ENCODE data around the gene ZNF576. TPM values are rescaled to one million over a fixed set of nuclear protein-coding genes. Genes with fewer than 3 reads are reported as not detected.

The ZNF576 gene, protein sequence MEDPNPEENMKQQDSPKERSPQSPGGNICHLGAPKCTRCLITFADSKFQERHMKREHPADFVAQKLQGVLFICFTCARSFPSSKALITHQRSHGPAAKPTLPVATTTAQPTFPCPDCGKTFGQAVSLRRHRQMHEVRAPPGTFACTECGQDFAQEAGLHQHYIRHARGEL
- total RNA-seq, result 7.2 and 7.3 TPM in 2 replicates

GRCh38 chr19:43595999-43596841 lies at the start of gene ZNF576, which contains the start of gene IRGQ:
TSS of gene ZNF576 (plus strand) at chr19:43596595. CDS start at chr19:43597109, 514 bp downstream.
TSS of gene IRGQ (minus strand) at chr19:43596134. CDS start at chr19:43595338, 796 bp downstream.

GRCh38 chr19:43575156-43575950 lies 21.0 kb upstream of the ZNF576 start, which contains the start of the genes PINLYP and XRCC1:
TSS of gene PINLYP (plus strand) at chr19:43575801. CDS start at chr19:43577192, 1,391 bp downstream.
TSS of gene XRCC1 (minus strand) at chr19:43575527. CDS start at chr19:43575458, 69 bp downstream.

GRCh38 chr19:43611788-43612187 lies 15.4 kb downstream of the ZNF576 start, which contains the start of gene SRRM5:
TSS of gene SRRM5 (plus strand) at chr19:43612088. CDS start at chr19:43612122, 34 bp downstream.

DNA sequence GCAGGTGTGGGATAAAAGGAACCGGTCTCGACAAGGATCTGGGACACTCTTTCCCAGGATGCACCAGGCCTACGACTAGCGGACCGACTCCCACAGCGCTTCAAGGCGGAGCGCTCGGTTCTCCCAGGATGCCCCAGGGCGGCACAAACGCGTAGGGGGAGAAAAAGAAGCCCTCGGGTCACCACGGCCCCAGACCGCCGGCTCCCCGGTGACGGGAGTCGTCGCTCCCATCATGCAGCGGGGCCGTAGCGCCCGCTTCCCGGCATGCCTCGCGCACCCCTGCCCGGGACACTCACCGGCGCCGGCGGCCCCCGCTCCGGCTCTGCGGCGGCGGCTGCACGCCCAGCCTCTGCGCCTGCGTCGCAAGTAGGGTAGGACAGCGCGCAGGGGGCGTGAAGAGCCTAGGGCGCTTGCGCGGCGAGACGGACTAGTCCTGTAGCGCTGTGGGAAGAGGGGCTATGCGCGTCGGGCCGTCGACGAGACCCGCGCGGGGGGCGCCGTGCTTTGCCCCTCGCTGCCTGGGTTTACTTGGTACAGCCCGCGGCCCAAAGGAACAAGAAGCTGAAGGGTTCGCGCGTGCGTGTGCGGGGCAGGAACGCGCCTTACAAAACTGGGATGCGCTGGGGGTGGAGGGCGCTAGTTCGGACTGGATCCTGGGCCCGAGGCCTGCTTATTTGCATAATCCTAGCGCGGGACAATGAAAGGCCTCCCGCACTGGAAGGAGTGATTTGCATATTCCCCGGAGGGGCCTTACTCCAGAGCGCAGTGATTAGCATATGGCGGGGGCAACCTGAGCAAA lies 23.1 kb downstream of the ZNF576 start, which contains the start of gene ZNF428:
Gene ZNF428 (minus strand): TSS at position 368 of the 799 bp plus-strand sequence. CDS start 5,325 bp downstream, outside the sequence.

DNA sequence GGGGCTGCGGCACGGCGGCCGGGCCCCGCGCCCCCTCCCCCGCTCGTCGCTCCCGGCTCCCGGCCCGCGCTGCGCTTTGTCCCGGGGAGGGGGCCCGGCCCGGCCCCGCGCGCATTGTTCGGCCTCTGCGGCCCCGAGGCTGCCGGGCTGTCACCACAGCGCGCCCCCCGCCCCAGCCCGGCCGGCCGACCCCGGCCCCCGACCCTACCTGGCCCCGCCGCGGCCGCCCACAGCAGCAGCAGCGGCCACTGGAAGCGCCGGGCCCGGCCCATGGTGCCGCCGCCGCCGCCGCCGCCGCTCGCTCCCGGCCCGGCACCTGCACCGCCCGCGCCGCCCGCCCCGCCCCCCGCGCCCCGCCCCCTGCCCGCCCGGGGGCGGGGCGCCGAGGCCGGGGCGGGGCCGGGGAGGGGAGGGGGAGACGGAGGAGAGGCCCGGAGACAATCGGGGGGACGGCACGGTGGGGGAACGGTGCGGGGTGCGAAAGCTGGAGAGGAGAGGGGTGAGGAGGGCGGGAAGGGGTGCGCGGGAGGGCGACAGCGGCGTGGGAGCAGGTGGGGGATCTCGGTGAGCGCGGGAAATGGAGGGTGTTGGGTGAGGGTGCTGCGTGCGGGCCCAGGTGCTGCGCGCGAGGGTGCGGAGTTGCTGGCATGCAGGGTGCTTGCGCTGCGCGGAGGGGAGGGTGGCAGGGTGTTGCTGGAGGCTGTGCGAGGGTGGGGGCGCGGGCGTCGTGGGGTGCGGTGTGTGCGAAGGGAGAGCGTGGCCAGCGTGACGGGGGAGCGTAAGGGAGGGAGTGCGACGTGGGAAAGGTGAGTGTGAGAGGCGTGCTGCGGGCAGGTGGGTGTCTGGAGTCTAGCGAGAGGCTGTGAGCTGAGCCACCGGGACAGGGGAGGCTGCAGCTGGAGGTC lies 43.4 kb downstream of the ZNF576 start, which contains the start of gene CADM4:
Gene CADM4 (minus strand): TSS at position 332 of the 905 bp plus-strand sequence. CDS start 60 bp downstream, at position 272.

Other genes with a start within 250 kb of the ZNF576 start
- under 0.01 and 0.09 TPM in 2 replicates for gene CD177, start 242.9 kb upstream of the ZNF576 start, total RNA-seq
- gene TEX101, start 181.7 kb upstream of the ZNF576 start, total RNA-seq, result not detected in 2 replicates
- 0.17 and 1.1 TPM in 2 replicates for gene LYPD3, start 131.0 kb upstream of the ZNF576 start, total RNA-seq
- 48.6 and 55.4 TPM in 2 replicates for gene PHLDB3, start 91.8 kb upstream of the ZNF576 start, total RNA-seq
- gene ETHE1, start 69.4 kb upstream of the ZNF576 start, total RNA-seq, result 86.1 and 119 TPM in 2 replicates
- 0.09 and 0.11 TPM in 2 replicates for gene ZNF575, start 63.4 kb upstream of the ZNF576 start, total RNA-seq
- 13.2 and 14.4 TPM in 2 replicates for gene XRCC1, start 21.1 kb upstream of the ZNF576 start, total RNA-seq
- 2.2 and 5.9 TPM in 2 replicates for gene PINLYP, start 20.8 kb upstream of the ZNF576 start, total RNA-seq
- 24.1 and 26.8 TPM in 2 replicates for gene IRGQ, start 461 bp upstream of the ZNF576 start, total RNA-seq
- gene SRRM5, start 15.5 kb downstream of the ZNF576 start, total RNA-seq, result under 0.01 TPM in 1 of 2 replicates, not detected in the other
- 63.6 and 69.0 TPM in 2 replicates for gene ZNF428, start 23.0 kb downstream of the ZNF576 start, total RNA-seq
- gene CADM4, start 43.3 kb downstream of the ZNF576 start, total RNA-seq, result 9.4 and 11.1 TPM in 2 replicates
- gene PLAUR, start 73.6 kb downstream of the ZNF576 start, total RNA-seq, result 4.0 and 5.4 TPM in 2 replicates
- gene IRGC, start 119.5 kb downstream of the ZNF576 start, total RNA-seq, result not detected in 2 replicates
- 3.8 and 5.4 TPM in 2 replicates for gene SMG9, start 158.4 kb downstream of the ZNF576 start, total RNA-seq
- gene KCNN4, start 184.4 kb downstream of the ZNF576 start, total RNA-seq, result 0.11 TPM in 1 of 2 replicates, not detected in the other
- 0.22 and 0.43 TPM in 2 replicates for gene LYPD5, start 205.9 kb downstream of the ZNF576 start, total RNA-seq
- gene ZNF283, start 230.7 kb downstream of the ZNF576 start, total RNA-seq, result 7.2 and 12.0 TPM in 2 replicates

Data from dermis lymphatic vessel endothelial cell (primary cell).